Parathyroid adenoma (tissue), 2 donors: ENCODE data around the gene TIMM50.

Experiments used
- H2AFZ ChIP-seq: fragments of 300-600 bp; sonication (generic); one replicate; pipeline ENCODE4 v1.7.0; 2017; ENCODE audit warnings: antibody characterized with exemption, mild to moderate bottlenecking
- H3K27ac ChIP-seq: fragments of 300-600 bp; sonication (generic); one replicate; pipeline ENCODE4 v1.7.0; 2017
- H3K27me3 ChIP-seq: fragments of 300-600 bp; sonication (generic); one replicate; pipeline ENCODE4 v1.7.0; 2017; ENCODE audit warnings: low read length; ENCODE audit not compliant: control insufficient read depth, insufficient read depth
- H3K36me3 ChIP-seq: fragments of 300-600 bp; sonication (generic); one replicate; pipeline ENCODE4 v1.7.0; 2017; ENCODE audit warnings: low read length; ENCODE audit not compliant: control insufficient read depth, insufficient read depth
- H3K4me1 ChIP-seq: fragments of 300-600 bp; sonication (generic); one replicate; pipeline ENCODE4 v1.7.0; 2017; ENCODE audit warnings: control low read depth
- H3K4me2 ChIP-seq: fragments of 300-600 bp; sonication (generic); one replicate; pipeline ENCODE4 v1.7.0; 2017; ENCODE audit warnings: low read length
- H3K4me3 ChIP-seq: fragments of 300-600 bp; sonication (generic); one replicate; pipeline ENCODE4 v1.7.0; 2017; ENCODE audit warnings: low read depth, low read length
- H3K79me2 ChIP-seq: fragments of 300-600 bp; sonication (generic); one replicate; pipeline ENCODE4 v1.7.0; 2017; ENCODE audit warnings: control low read depth
- H3K9ac ChIP-seq: fragments of 300-600 bp; sonication (generic); one replicate; pipeline ENCODE4 v1.7.0; 2017; ENCODE audit warnings: mild to moderate bottlenecking
- H3K9me3 ChIP-seq: fragments of 300-600 bp; sonication (generic); one replicate; pipeline ENCODE4 v1.7.0; 2017; ENCODE audit warnings: low read length; ENCODE audit not compliant: control insufficient read depth
- CTCF ChIP-seq: fragments of 300-600 bp; sonication (generic); IDR thresholded peaks from one replicate; pipeline ENCODE4 v1.7.0; 2017; ENCODE audit warnings: antibody characterized with exemption, mild to moderate bottlenecking
- donor health status: primary hyperparathyroidism.

Gene TIMM50

GRCh38 chr19:39435499-39436349, 44.9 kb upstream of the TIMM50 start, which contains the start of gene RPS16:
Gene RPS16 (minus strand): TSS chr19:39435949. CDS start chr19:39435895, 54 bp downstream.
- peak within 1 kb of the TSS; percentile 83 for H3K9ac ChIP-seq
- TF ChIP-seq CTCF, result no peak
- peaks cover 8% of the 10 kb centered on the region for H3K4me1 ChIP-seq
- peak within 1 kb of the TSS; percentile 100 for H3K4me3 ChIP-seq
- peak within 1 kb of the TSS; percentile 99 for H3K4me2 ChIP-seq
- H3K79me2 ChIP-seq, result peaks cover 22% of the 10 kb centered on the region
- peak within 1 kb of the TSS; percentile 98 for H2AFZ ChIP-seq
- H3K9me3 ChIP-seq, result no peaks in the 10 kb centered on the region
- peak within 1 kb of the TSS; percentile 91 for H3K27ac ChIP-seq
- no peaks in the 10 kb centered on the region for H3K36me3 ChIP-seq
- H3K27me3 ChIP-seq, result no peaks in the 10 kb centered on the region

GRCh38 chr19:39436350-39436716, 44.3 kb upstream of the TIMM50 start:
- Histone ChIP-seq H3K27me3 (no peaks in the 10 kb centered on the region), H3K27ac (peak overlapping the region; percentile 91), H2AFZ (peak overlapping the region; percentile 98), H3K4me2 (peak overlapping the region; percentile 99), H3K4me3 (peak overlapping the region; percentile 100), H3K4me1 (peaks cover 8% of the 10 kb centered on the region), H3K79me2 (peaks cover 22% of the 10 kb centered on the region), H3K9ac (peak overlapping the region; percentile 83), H3K36me3 (no peaks in the 10 kb centered on the region), H3K9me3 (no peaks in the 10 kb centered on the region)
- no peak for TF ChIP-seq CTCF

GRCh38 chr19:39438270-39438934, 42.2 kb upstream of the TIMM50 start:
- no peaks in the 10 kb centered on the region for H3K27me3 ChIP-seq

GRCh38 chr19:39444598-39445195, 35.9 kb upstream of the TIMM50 start:
- Histone ChIP-seq H3K27me3 (no peaks in the 10 kb centered on the region), H2AFZ (peak overlapping the region; percentile 87), H3K4me2 (peak overlapping the region; percentile 83), H3K9me3 (no peaks in the 10 kb centered on the region), H3K27ac (peak overlapping the region; percentile 84), H3K4me1 (peaks cover 21% of the 10 kb centered on the region), H3K9ac (peak overlapping the region; percentile 64), H3K79me2 (peaks cover 39% of the 10 kb centered on the region), H3K36me3 (no peaks in the 10 kb centered on the region), H3K4me3 (peak overlapping the region; percentile 100)
- no peak for TF ChIP-seq CTCF

More at GRCh38 chr19:39438270-39438934, 42.2 kb upstream of the TIMM50 start:
- Histone ChIP-seq H3K4me1 (peaks cover 8% of the 10 kb centered on the region), H3K79me2 (peaks cover 22% of the 10 kb centered on the region), H3K4me3 (no peak overlapping the region), H2AFZ (no peak overlapping the region), H3K9me3 (no peaks in the 10 kb centered on the region), H3K4me2 (no peak overlapping the region), H3K36me3 (no peaks in the 10 kb centered on the region), H3K9ac (no peak overlapping the region), H3K27ac (no peak overlapping the region)
- TF ChIP-seq CTCF, result no peak
